Measurements from ENCODE around the gene GOLGB1.

The GOLGB1 gene

GRCh38 chr3:121619691-121620090, 129.8 kb downstream of the GOLGB1 start:
- no peak for TF ChIP-seq CTCF (conservative IDR thresholded peaks at IDR 0.05; ENCODE audit: low read depth, low read length)
- no peak for DNase-seq (ENCODE audit: low read depth)
- no peak overlapping the region for H3K4me3 ChIP-seq (ENCODE audit: low read depth, low read length)
